GM21576 (cell line): Measurements from ENCODE around the gene SUPT3H.

Experiments
- ATAC-seq: cut with Tn5 transposase; IDR thresholded peaks from one replicate; pipeline ENCODE4 v1.9.1; 2021; ENCODE audit warnings: mild to moderate bottlenecking, moderate library complexity; ENCODE audit not compliant: unreplicated experiment

Gene SUPT3H

GRCh38 chr6:44855562-44856411 is 521.9 kb downstream of the SUPT3H start:
- ATAC-seq = no peak

DNA sequence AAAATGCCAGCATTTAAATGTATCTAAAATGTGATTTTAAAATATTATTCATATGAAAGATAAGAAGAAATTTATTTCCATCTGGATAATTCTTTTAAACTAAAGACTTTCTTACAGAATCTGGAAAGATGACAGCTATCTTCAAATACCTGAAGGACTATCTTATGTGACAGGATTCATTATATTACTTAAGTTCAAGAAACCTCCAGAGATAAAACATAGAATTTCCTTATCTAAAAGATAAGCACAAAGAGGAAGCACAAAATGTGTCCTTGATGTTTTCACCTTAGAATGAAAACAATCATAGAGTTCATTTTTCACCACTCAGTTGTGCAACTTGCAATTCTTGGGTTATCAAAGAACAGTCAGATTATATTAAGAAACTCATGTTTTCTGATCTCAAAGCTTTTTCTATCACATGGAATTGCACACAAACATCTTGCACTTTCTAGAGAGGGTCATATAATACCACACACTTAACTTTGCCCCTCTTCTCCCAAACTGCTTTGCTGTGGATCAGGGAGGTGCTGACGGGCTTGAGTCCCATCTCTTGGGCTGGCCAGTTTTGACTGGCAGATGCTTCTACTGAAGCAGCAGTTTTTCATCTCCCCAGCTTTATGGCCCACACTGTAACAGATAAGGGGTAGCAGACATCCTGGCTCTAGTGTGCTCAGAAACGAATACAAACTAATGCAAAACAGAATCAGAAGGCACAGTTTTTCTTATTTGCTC is 522.9 kb downstream of the SUPT3H start:
- no peak for ATAC-seq

DNA sequence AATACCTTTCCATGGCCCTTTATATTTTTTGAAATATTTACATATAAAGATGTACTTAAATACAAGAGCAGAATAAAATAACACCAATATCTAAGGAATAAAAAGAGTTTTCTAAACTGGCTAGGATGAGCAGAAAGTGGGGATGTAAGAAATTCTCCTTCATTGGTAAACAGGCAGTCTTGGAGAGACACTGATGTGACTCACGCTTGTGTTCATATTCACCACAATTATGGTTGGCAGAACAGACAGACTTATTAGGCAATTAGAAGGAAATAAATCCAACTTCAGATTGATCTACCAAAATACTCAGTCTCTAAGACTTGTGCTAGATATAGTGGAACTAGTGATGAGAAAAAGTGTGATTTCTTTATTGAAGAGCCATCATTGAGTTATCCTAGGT is 526.6 kb downstream of the SUPT3H start:
- ATAC-seq = no peak

GRCh38 chr6:44850312-44850711 is 527.4 kb downstream of the SUPT3H start:
- ATAC-seq = no peak

GRCh38 chr6:44849806-44850205 is 527.9 kb downstream of the SUPT3H start:
- ATAC-seq = no peak

GRCh38 chr6:44843734-44844133 is 534.0 kb downstream of the SUPT3H start:
- ATAC-seq = no peak

DNA sequence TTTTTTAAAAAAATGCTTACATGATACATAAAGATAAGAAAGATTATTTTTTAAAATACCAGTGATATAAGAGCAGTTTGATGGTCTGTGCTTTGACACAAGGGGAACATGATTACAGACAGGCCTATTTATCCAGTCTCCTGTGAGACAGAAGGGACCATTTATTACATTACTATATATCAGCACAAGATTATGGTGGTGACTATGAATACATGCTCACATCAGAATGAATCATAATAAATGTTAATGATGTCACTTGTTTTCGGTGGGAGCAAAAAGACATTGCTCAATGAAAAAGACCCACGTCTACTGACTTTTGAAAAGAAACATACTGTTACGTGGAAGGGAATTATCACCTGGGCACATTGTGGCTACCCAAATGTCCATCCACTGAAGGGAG is 535.1 kb downstream of the SUPT3H start:
- no peak for ATAC-seq

DNA sequence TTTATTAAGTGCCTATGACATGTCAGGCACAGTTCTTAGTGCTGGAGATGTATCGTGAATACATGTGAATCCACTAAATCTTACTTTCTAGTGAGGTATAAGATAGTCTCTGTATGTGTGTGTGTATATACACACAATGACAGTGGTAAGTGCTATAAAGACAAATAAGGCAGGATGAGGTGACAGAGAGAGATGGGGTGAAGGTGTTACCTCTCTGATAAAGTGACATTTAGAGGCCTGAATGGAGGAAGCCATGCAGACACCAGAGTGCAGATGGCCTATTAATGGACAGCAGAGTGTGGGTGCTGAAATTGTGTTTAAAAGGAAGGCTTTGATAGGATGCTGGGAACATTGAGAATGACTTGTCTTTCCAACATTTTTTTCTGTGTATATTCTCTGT is 535.9 kb downstream of the SUPT3H start:
- ATAC-seq = no peak

DNA sequence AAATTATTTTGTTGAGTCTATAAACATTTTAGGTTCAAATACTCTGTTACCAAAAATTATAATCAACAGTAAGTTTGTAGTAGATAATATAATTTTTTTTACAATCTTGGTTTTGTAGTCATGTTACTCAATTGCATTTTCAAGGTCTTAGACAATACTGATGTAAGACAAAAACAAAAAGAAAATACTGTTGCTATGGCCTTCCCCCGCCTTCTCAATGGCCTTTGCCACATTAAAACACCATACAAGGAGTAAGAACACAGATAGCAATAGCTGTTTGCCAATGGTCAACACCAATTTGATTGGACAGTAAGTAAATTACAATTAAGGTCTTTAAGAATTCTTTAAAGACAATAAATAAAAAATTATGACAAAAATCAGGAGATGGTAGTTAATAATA is 540.0 kb downstream of the SUPT3H start:
- ATAC-seq = no peak

- no peak for ATAC-seq
Observed at GRCh38 chr6:44837255-44837654, 540.5 kb downstream of the SUPT3H start.

GRCh38 chr6:44833248-44833647 is 544.5 kb downstream of the SUPT3H start:
- ATAC-seq = no peak

DNA sequence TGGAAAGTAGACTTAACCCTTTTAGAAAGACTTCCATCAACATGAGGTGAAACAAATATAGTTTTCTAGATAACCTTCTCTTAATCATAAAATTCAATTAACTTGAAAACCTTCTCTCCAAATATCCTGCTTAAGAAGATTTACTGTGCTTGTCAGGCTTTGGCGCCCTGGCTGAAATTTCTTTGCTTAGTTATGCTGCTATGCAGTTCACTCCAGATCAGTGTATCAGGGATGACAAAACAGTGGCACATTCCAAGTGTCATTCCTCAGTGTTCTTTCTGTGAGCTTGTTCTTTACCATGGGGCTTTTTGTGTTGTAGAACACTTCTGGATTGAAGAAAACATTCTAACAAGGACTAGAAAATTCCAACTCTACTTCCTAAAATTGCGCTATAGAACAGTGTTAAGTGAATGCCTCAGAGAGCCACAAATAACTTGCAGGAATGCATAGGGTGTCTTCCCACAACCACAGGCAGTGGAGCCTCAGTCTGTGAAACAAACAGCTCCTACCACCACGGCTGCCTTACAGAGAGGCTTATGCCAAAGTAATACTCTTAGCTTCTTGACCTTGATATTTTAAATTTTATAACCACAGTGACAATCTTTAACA is 546.6 kb downstream of the SUPT3H start:
- ATAC-seq = no peak

- no peak for ATAC-seq
Observed at GRCh38 chr6:44829836-44830235, 547.9 kb downstream of the SUPT3H start.

DNA sequence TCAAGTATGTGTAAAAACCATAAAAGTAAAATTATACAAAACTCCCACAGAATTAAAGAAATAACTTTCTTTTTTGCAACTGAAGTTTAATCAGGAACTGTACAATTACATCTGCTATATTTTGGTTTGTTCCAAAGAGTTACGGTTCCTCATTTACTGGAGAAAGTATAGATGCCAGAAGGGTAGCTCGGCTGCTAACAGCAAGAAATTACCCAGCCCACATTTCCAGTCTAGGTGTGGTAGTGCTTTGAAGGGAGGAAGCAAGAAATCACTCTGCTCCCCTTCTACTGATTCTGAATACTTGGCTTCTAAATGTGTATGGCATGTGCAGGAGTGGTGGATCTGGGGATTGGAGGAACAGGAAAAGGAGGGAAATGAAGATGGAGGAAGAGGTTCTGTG is 549.0 kb downstream of the SUPT3H start:
- ATAC-seq = no peak

DNA sequence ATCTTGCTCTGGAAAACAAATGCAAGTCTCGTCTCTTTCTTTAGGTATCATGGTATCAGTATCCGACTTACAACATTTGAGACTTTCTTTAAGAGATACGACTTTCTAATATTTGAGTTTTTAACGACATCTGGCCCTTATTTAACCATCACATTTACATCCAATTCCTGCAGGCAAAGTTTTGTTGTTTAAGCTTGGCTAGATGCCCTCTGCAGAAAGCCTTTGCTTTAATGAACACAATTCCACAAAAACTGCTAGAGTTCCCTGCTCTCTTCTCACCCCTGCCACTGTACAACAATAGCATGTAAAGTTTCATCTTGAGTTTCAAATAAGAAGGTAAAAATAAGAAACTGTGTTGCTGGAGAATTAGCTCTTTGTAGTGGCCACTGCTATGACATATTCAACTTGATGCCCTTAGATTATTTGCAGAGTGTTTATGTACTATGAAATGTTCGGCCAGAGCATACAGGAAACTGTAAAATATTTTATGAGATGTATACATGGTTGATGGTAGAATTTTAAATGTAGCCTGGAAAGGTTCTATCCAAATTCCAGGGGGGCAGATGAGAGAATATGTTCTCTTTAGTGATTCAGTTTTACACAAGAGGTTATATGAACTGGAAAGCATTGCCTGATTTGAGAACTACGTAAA is 551.6 kb downstream of the SUPT3H start:
- ATAC-seq = no peak

GRCh38 chr6:44825273-44825672 is 552.5 kb downstream of the SUPT3H start:
- ATAC-seq = no peak

DNA sequence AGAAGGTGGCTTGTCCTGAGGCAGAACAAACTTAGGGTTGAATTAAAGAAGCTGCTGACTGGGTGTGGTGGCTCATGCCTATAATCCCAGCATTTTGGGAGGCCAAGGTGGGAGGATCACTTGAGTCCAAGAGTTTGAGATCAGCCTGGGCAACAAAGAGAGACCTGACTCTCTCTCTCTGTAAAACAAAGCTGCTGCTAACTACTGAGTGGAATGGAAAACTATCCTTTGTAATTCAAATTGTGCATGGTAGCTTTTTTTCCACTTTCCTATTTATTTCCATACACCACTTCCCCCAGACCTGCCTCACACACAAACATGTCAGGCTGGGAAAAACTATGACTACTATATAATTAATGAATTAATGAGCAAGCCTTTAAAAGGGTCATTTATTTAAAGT is 553.2 kb downstream of the SUPT3H start:
- no peak for ATAC-seq

GRCh38 chr6:44820759-44821158 is 557.0 kb downstream of the SUPT3H start:
- no peak for ATAC-seq

DNA sequence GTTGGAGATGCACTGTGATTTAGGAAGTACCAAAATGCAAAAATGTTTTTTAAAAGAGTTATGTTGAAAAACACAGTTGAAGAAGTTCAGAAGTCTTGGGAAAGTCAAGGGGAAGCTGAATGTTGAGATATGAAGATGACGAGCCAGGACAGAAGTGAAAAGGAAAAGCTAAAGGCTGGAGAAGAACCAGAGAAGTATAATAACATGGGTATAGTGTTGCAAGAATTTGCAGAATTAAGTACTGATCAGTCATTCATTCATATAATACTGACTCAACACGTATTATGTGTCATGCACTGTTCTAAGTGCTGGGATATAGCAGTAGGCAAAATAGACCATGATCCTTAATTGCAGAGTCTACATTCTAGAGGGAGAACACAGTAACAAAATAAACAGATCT is 557.4 kb downstream of the SUPT3H start:
- no peak for ATAC-seq

- no peak for ATAC-seq
Observed at GRCh38 chr6:44811456-44811855, 566.3 kb downstream of the SUPT3H start.

DNA sequence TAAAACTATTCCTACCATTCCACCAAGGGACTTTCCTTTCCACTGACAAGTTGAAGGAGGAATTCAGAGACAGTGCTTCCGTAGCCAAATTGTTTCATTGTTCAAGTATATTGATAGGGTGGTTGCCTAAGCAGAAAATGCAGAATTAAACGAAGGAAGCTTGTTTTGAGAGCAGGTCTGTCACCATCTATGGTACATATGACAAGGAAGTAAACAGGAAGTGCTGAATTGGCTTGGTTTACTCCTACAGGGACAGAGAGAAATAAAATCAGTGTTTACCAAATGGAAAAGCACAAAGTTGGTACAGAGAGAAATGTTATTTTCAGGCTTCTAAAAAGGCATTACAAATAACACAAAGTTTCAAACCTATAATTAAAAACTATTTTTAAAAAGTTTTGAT is 568.5 kb downstream of the SUPT3H start:
- no peak for ATAC-seq
